PC-3 (cell line): ENCODE data around the gene DLGAP1. TPM values are rescaled to one million over a fixed set of nuclear protein-coding genes. Genes with fewer than 3 reads are reported as not detected.
"Not testable (repeated sequence)": the region's sequence is repeated elsewhere in the genome, so short reads cannot be mapped to it uniquely, and the experiment has no call there.

ENCODE experiments used
- ATAC-seq: fragments of 200-7000 bp; cut with Tn5 transposase; 2 replicates; pipeline ENCODE4 v1.9.1; 2020; ENCODE audit warnings: mild to moderate bottlenecking, moderate library complexity
- BruUV-seq: library from RNA; stranded (reverse); fragments of 400-500 nt; replicated peaks from 2 replicates; lab custom pipeline; 2021; lab: Mats Ljungman, UMichigan
- CTCF ChIA-PET: fragments of 300-600 bp; sonication (Branson Sonifier 250); formaldehyde crosslinking; loops from one replicate; lab custom pipeline; 2022; ENCODE audit warnings: antibody characterized with exemption; lab: Charles Lee
- POLR2A ChIA-PET: fragments of 300-600 bp; sonication (Branson Sonifier 250); formaldehyde crosslinking; loops from one replicate; lab custom pipeline; 2022; ENCODE audit warnings: antibody characterized with exemption; ENCODE audit not compliant: unreplicated experiment; lab: Charles Lee
- DNase-seq: peaks from one replicate; pipeline ENCODE4 v3.0.0-alpha.2; 2015
- H2AFZ ChIP-seq: fragments of 300-600 bp; sonication (generic); 2 replicates; pipeline ENCODE4 v1.6.0; 2016; ENCODE audit warnings: antibody characterized with exemption, low read length
- H3F3A ChIP-seq: fragments of 300-600 bp; sonication (generic); one replicate; pipeline ENCODE4 v1.6.0; 2017; ENCODE audit warnings: antibody characterized with exemption, low read length, control low read depth, mild to moderate bottlenecking; ENCODE audit not compliant: unreplicated experiment
- H3K27ac ChIP-seq: fragments of 300-600 bp; sonication (generic); 2 replicates; pipeline ENCODE4 v1.5.1; 2016; ENCODE audit warnings: mild to moderate bottlenecking, low read length
- H3K27me3 ChIP-seq: fragments of 300-600 bp; sonication (generic); 2 replicates; pipeline ENCODE4 v1.6.1; 2016; ENCODE audit warnings: low read length, mixed read lengths
- H3K36me3 ChIP-seq: fragments of 300-600 bp; sonication (generic); 2 replicates; pipeline ENCODE4 v1.6.1; 2016; ENCODE audit warnings: low read depth, mixed run types, low read length, mixed read lengths
- H3K4me1 ChIP-seq: fragments of 300-600 bp; sonication (generic); 2 replicates; pipeline ENCODE4 v1.5.1; 2016; ENCODE audit warnings: low read length; ENCODE audit not compliant: insufficient read depth
- H3K4me2 ChIP-seq: fragments of 300-600 bp; sonication (generic); 2 replicates; pipeline ENCODE4 v1.6.0; 2016; ENCODE audit warnings: low read length
- H3K4me3 ChIP-seq: fragments of 300-600 bp; sonication (generic); 2 replicates; pipeline ENCODE4 v1.5.1; 2016; ENCODE audit warnings: mild to moderate bottlenecking, low read length, mixed read lengths
- H3K79me2 ChIP-seq: fragments of 300-600 bp; sonication (generic); 2 replicates; pipeline ENCODE4 v1.6.1; 2017; ENCODE audit warnings: low read length, mixed read lengths
- H3K9ac ChIP-seq: fragments of 300-600 bp; sonication (generic); 2 replicates; pipeline ENCODE4 v1.6.0; 2016; ENCODE audit warnings: mild to moderate bottlenecking, low read length
- H3K9me2 ChIP-seq: fragments of 300-600 bp; sonication (generic); replicated peaks from 2 replicates; pipeline ENCODE4 v1.6.1; 2016; ENCODE audit warnings: mixed run types, low read length, mixed read lengths
- H3K9me3 ChIP-seq: fragments of 300-600 bp; sonication (generic); 2 replicates; pipeline ENCODE4 v1.6.1; 2016; ENCODE audit warnings: low read length, mixed read lengths
- H4K20me1 ChIP-seq: fragments of 300-600 bp; sonication (generic); 2 replicates; pipeline ENCODE4 v1.6.1; 2016; ENCODE audit warnings: low read length, mixed read lengths
- EZH2 ChIP-seq: fragments of 300-600 bp; sonication (generic); IDR thresholded peaks from one replicate; pipeline ENCODE4 v1.6.1; 2017; ENCODE audit warnings: antibody characterized with exemption, mild to moderate bottlenecking, low read length; ENCODE audit not compliant: unreplicated experiment
- EZH2phosphoT487 ChIP-seq: fragments of 300-600 bp; sonication (generic); IDR thresholded peaks from 2 replicates; pipeline ENCODE4 v1.6.1; 2018; ENCODE audit warnings: mild to moderate bottlenecking, antibody characterized with exemption, low read length, borderline replicate concordance
- intact Hi-C: fragments of 100-400 bp; cut with micrococcal nuclease; formaldehyde crosslinking; loops from 2 replicates; pipeline ENCODE4 v1.9.0; 2023
- total RNA-seq: library from RNA; depleted of rRNA; stranded (reverse); fragments of >200 nt; gene quantifications from 2 replicates; pipeline ENCODE4 v1.2.3, GENCODE V29; 2014
- TF ChIP-seq, protein P1 (sequence below): fragments of 300-600 bp; sonication (generic); conservative IDR thresholded peaks from 2 replicates; pipeline ENCODE4 v1.5.1; 2017; ENCODE audit warnings: antibody characterized with exemption, low read depth, mild to moderate bottlenecking, low read length

The DLGAP1 gene
- total RNA-seq, 1 experiment from 2014 or later, result not detected

DNA sequence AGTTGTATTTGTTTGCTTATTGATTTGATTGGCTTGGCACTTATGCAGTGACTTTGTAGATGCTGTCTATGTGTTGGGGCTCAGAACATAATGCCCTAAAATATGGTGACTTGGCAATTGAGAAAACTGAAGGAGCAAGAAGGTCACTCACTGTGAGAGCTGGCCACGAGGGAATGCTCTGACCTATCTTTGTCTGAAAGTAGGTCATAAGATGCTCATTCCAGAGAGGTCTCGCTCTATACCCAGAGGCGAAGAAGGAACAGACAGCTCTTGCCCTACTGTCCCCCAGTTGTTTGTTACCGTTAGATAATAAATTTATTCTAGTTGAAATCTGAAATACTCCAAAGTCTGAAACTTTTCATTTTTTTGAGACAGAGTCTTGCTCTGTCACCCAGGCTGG is 846.6 kb downstream of the DLGAP1 start:
- Histone ChIP-seq H3K4me1 (peaks cover 23% of the 10 kb centered on the region), H3K36me3 (no peaks in the 10 kb centered on the region), H4K20me1 (no peaks in the 10 kb centered on the region), H3K9me2 (no peaks in the 10 kb centered on the region), H3K4me3 (no peak overlapping the region), H3K4me2 (no peak overlapping the region), H3K27ac (no peak overlapping the region), H3F3A (peaks cover 10% of the 10 kb centered on the region), H3K27me3 (no peaks in the 10 kb centered on the region), H3K9me3 (no peaks in the 10 kb centered on the region), H2AFZ (no peak overlapping the region), H3K9ac (no peak overlapping the region), H3K79me2 (peaks cover 22% of the 10 kb centered on the region)
- DNase-seq (no peak), ATAC-seq (no peak)
- TF ChIP-seq EZH2 (no peak), EZH2phosphoT487 (no peak)
- TF ChIP-seq, protein P1, sequence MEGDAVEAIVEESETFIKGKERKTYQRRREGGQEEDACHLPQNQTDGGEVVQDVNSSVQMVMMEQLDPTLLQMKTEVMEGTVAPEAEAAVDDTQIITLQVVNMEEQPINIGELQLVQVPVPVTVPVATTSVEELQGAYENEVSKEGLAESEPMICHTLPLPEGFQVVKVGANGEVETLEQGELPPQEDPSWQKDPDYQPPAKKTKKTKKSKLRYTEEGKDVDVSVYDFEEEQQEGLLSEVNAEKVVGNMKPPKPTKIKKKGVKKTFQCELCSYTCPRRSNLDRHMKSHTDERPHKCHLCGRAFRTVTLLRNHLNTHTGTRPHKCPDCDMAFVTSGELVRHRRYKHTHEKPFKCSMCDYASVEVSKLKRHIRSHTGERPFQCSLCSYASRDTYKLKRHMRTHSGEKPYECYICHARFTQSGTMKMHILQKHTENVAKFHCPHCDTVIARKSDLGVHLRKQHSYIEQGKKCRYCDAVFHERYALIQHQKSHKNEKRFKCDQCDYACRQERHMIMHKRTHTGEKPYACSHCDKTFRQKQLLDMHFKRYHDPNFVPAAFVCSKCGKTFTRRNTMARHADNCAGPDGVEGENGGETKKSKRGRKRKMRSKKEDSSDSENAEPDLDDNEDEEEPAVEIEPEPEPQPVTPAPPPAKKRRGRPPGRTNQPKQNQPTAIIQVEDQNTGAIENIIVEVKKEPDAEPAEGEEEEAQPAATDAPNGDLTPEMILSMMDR, result no peak
- no TSS peak for BruUV-seq
- ChIA-PET POLR2A (no interaction called here), CTCF (no interaction called here)
- intact Hi-C loops, result no loop called here

DNA sequence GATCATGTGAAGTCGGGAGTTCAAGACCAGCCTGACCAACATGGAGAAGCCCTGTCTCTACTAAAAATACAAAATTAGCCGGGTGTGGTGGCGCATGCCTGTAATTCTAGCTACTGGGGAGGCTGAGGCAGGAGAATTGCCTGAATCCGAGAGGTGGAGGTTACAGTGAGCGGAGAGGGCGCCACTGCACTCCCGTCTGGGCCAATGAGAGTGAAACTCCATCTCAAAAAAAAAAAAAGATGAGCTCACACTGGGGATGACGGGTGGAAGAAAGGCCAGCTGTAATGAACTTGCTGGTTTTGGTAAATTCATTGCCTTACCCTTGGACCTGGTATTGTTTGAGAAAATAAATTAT is 847.0 kb downstream of the DLGAP1 start:
- ATAC-seq, H3K36me3 ChIP-seq, H3K4me2 ChIP-seq, intact Hi-C loops, H3K9ac ChIP-seq, POLR2A ChIA-PET, H3K9me3 ChIP-seq, DNase-seq, H3K27me3 ChIP-seq, BruUV-seq, H2AFZ ChIP-seq, H3K27ac ChIP-seq, H3K9me2 ChIP-seq, H4K20me1 ChIP-seq, H3K4me3 ChIP-seq: not testable (repeated sequence)
- Histone ChIP-seq H3K79me2 (peaks cover 22% of the 10 kb centered on the region), H3K4me1 (peaks cover 25% of the 10 kb centered on the region), H3F3A (peaks cover 13% of the 10 kb centered on the region)
- CTCF ChIA-PET, result interaction anchor here (0.6 kb wide), 1 partner anchor 67 kb away, joined by 5 read pairs; no protein-coding TSS in a partner anchor

- no peak for DNase-seq
- no TSS peak for BruUV-seq
- no peak for ATAC-seq
- TF ChIP-seq EZH2phosphoT487 (no peak), EZH2 (no peak)
- TF ChIP-seq, protein P1, result no peak
- Histone ChIP-seq H3K9me3 (no peaks in the 10 kb centered on the region), H3K9ac (no peak overlapping the region), H3K9me2 (no peaks in the 10 kb centered on the region), H3F3A (peaks cover 19% of the 10 kb centered on the region), H3K36me3 (no peaks in the 10 kb centered on the region), H3K27ac (no peak overlapping the region), H3K4me3 (no peak overlapping the region), H2AFZ (no peak overlapping the region), H3K27me3 (no peaks in the 10 kb centered on the region), H3K4me1 (peaks cover 31% of the 10 kb centered on the region), H3K4me2 (no peak overlapping the region), H4K20me1 (no peaks in the 10 kb centered on the region), H3K79me2 (peaks cover 22% of the 10 kb centered on the region)
- ChIA-PET POLR2A (no interaction called here), CTCF (interaction anchor here (0.6 kb wide), 1 partner anchor 66 kb away, joined by 5 read pairs; no protein-coding TSS in a partner anchor)
- intact Hi-C loops, result no loop called here
Measured at GRCh38 chr18:3607309-3608098, 847.6 kb downstream of the DLGAP1 start.

DNA sequence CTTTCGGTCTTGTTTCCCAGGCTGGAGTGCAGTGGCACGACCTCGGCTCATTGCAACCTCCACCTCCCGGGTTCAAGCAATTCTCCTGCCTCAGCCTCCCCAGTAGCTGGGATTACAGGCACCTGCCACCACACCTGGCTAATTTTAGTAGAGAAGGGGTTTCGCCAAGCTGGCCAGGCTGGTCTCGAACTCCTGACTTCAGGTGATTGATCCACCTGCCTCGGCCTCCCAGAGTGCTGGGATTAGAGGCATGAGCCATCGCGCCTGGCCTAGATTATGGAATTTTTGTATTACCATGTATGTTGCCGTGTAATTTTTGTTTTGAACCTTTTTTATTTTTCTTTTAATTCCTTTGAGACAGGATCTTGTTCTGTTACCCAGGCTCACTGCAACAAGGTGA is 848.2 kb downstream of the DLGAP1 start:
- H3K27me3 ChIP-seq, H3K27ac ChIP-seq, BruUV-seq, ATAC-seq, H3K4me2 ChIP-seq, H3K9ac ChIP-seq, CTCF ChIA-PET, H3K9me2 ChIP-seq, H4K20me1 ChIP-seq, H3K36me3 ChIP-seq, POLR2A ChIA-PET, intact Hi-C loops, H2AFZ ChIP-seq, H3K9me3 ChIP-seq, DNase-seq, H3K4me3 ChIP-seq: not testable (repeated sequence)
- peaks cover 36% of the 10 kb centered on the region for H3K4me1 ChIP-seq
- H3F3A ChIP-seq, result peaks cover 19% of the 10 kb centered on the region
- peaks cover 22% of the 10 kb centered on the region for H3K79me2 ChIP-seq
